GM12878 (cell line): ENCODE data around the gene MXRA7. TPM values are rescaled to one million over a fixed set of nuclear protein-coding genes. Genes with fewer than 3 reads are reported as not detected.

Experiments
- CHD4 ChIP-seq: fragments of 200-600 bp; sonication (generic); IDR thresholded peaks from 2 replicates; pipeline ENCODE4 v1.6.1; 2016; ENCODE audit warnings: mild to moderate bottlenecking
- CREB1 ChIP-seq: IDR thresholded peaks from 2 replicates; pipeline ENCODE4 v1.6.1; 2012; ENCODE audit warnings: low read depth, mild to moderate bottlenecking, inconsistent platforms
- DPF2 ChIP-seq: fragments of 450-650 bp; IDR thresholded peaks from 2 replicates; pipeline ENCODE4 v1.6.1; 2017; ENCODE audit warnings: mild to moderate bottlenecking
- FOXK2 ChIP-seq: fragments of 450-650 bp; IDR thresholded peaks from 2 replicates; pipeline ENCODE4 v1.6.1; 2017; ENCODE audit warnings: mild to moderate bottlenecking, moderate library complexity
- GABPA ChIP-seq: IDR thresholded peaks from 2 replicates; pipeline ENCODE4 v1.6.1; 2014; ENCODE audit warnings: antibody characterized with exemption, low read depth, mild to moderate bottlenecking, inconsistent platforms
- NBN ChIP-seq: fragments of 450-650 bp; IDR thresholded peaks from 2 replicates; pipeline ENCODE4 v1.6.1; 2016
- NR2C1 ChIP-seq: fragments of 450-650 bp; IDR thresholded peaks from 2 replicates; pipeline ENCODE4 v1.6.1; 2017; ENCODE audit warnings: antibody characterized with exemption, mild to moderate bottlenecking, moderate library complexity
- NR2F1 ChIP-seq: fragments of 450-650 bp; conservative IDR thresholded peaks from 2 replicates; pipeline ENCODE4 v1.6.1; 2017; ENCODE audit warnings: mild to moderate bottlenecking
- POLR2A ChIP-seq: IDR thresholded peaks from 2 replicates; pipeline ENCODE4 v1.6.1; 2011; ENCODE audit warnings: low read depth, mild to moderate bottlenecking, low read length
- RELA ChIP-seq: fragments of 450-650 bp; IDR thresholded peaks from 2 replicates; pipeline ENCODE4 v1.8.0; 2014; ENCODE audit warnings: borderline replicate concordance; ENCODE audit not compliant: partially characterized antibody
- SIX5 ChIP-seq: IDR thresholded peaks from 2 replicates; pipeline ENCODE4 v1.6.1; 2011; ENCODE audit warnings: mild to moderate bottlenecking, low read depth, low read length, moderate library complexity; ENCODE audit not compliant: severe bottlenecking
- TAF1 ChIP-seq: IDR thresholded peaks from 2 replicates; pipeline ENCODE4 v1.6.1; 2011; ENCODE audit warnings: mild to moderate bottlenecking, low read depth, low read length, borderline replicate concordance
- YBX1 ChIP-seq: fragments of 450-650 bp; IDR thresholded peaks from 2 replicates; pipeline ENCODE4 v1.6.1; 2016; ENCODE audit warnings: antibody characterized with exemption
- ZNF217 ChIP-seq: fragments of 450-650 bp; IDR thresholded peaks from 2 replicates; pipeline ENCODE4 v1.6.1; 2017; ENCODE audit warnings: antibody characterized with exemption, mild to moderate bottlenecking
- ZNF274 ChIP-seq: IDR thresholded peaks from one replicate; pipeline ENCODE4 v1.8.0; 2011; ENCODE audit not compliant: insufficient read length, insufficient read depth
- ZZZ3 ChIP-seq: IDR thresholded peaks from 2 replicates; pipeline ENCODE4 v1.6.1; 2011; ENCODE audit warnings: low read depth; ENCODE audit not compliant: control insufficient read depth, insufficient read length
- polyA plus RNA-seq, 11 experiments: library from polyadenylated mRNA; depleted of rRNA in 4 of 11; unstranded in 6 of 11; stranded (reverse) in 5 of 11; fragments of >200 nt; fragmentation: Nextera tagmentation in 4 of 11; fragmentation: Illumina TruSeq in 1 of 11; extraction: Ambion mirVana in 4 of 11; extraction: Trizol in 1 of 11; gene quantifications; 1 replicate in 1 of 11; 2 replicates in 10 of 11; pipeline versions ENCODE4 v1.2.1 to v1.2.3, GENCODE V29; 2011 to 2016; ENCODE audit warnings: inconsistent platforms in 2 of 11, missing spikeins in 2 of 11, low read depth in 1 of 11
- total RNA-seq, 4 experiments: library from RNA; depleted of rRNA in 3 of 4; stranded (reverse); fragments of >200 nt in 3 of 4; fragmentation: Illumina TruSeq in 1 of 4; extraction: Trizol in 1 of 4; gene quantifications; 2 replicates each; pipeline versions ENCODE4 v1.2.1 to v1.2.3, GENCODE V29; 2013 to 2021
- TF ChIP-seq, protein P1 (sequence below): fragments of 450-650 bp; IDR thresholded peaks from 2 replicates; pipeline ENCODE4 v1.6.1; 2017; ENCODE audit warnings: mild to moderate bottlenecking, moderate library complexity
- TF ChIP-seq, protein P2 (sequence below): IDR thresholded peaks from 2 replicates; pipeline ENCODE4 v1.6.1; 2012; ENCODE audit warnings: low read depth, low read length, improper control_type of control experiment
- TF ChIP-seq, protein P3 (sequence below): IDR thresholded peaks from 2 replicates; pipeline ENCODE4 v1.6.1; 2012; ENCODE audit warnings: low read depth, low read length, improper control_type of control experiment
- TF ChIP-seq, protein P4 (sequence below): fragments of 450-650 bp; IDR thresholded peaks from 2 replicates; pipeline ENCODE4 v1.6.1; 2016; ENCODE audit warnings: mild to moderate bottlenecking
- TF ChIP-seq, protein P5 (sequence below): fragments of 450-650 bp; formaldehyde crosslinking; IDR thresholded peaks from 2 replicates; pipeline ENCODE4 v1.4.0; 2020; ENCODE audit warnings: mild to moderate bottlenecking, moderate library complexity

The MXRA7 gene
- total and polyA plus RNA-seq, 10 of the 15 experiments (the other 5 are each of a cell fraction or from before 2014, with no cell fraction given), result 0.03 to 2.0 (median 0.33) TPM

DNA sequence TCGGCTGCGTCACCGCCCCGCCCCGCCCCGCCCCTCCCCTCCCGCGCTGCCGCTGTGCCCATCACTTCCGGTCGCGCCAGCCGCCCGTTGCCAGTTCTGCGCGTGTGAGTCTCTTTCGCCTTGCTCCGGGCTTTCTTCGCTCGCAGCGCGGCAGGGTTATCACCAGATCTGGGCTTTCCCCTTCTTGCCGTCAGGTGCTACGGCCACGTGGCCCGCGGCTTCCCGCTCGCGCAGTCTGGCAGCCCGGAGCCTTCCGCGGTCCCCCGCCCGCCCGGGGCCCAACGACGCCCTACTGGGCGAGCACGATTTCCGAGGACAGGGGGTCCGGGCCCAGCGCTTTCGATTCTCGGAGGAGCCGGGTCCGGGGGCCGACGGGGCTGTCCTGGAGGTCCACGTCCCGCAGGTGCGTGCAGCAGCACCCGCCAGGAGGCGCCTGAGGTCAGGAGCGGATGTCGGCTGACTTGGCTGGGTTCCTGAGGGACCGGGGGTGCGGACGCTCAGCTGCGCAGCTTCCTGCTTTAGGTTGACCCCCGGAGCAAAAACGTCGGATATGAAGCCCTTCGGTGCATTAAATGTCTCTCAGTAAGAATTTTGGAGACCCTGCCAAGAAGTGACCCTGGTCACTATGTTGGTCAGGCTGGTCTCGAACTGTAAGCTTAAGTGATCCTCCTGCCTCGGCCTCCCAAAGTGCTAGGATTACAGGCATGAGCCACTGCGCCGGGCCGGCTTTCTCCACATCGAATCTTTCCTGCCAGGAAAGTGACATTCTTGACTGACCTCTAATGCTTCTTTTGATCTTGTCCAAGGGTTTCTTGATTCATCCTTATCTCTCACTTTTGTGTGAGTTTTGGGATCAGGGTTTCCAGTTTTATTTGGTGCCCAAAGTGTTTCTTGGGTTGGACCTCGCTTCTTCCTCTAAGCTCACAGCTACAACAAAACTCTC, 16.3 kb upstream of the MXRA7 start, which contains the start of gene METTL23 (continued):
- TF ChIP-seq, protein P1, sequence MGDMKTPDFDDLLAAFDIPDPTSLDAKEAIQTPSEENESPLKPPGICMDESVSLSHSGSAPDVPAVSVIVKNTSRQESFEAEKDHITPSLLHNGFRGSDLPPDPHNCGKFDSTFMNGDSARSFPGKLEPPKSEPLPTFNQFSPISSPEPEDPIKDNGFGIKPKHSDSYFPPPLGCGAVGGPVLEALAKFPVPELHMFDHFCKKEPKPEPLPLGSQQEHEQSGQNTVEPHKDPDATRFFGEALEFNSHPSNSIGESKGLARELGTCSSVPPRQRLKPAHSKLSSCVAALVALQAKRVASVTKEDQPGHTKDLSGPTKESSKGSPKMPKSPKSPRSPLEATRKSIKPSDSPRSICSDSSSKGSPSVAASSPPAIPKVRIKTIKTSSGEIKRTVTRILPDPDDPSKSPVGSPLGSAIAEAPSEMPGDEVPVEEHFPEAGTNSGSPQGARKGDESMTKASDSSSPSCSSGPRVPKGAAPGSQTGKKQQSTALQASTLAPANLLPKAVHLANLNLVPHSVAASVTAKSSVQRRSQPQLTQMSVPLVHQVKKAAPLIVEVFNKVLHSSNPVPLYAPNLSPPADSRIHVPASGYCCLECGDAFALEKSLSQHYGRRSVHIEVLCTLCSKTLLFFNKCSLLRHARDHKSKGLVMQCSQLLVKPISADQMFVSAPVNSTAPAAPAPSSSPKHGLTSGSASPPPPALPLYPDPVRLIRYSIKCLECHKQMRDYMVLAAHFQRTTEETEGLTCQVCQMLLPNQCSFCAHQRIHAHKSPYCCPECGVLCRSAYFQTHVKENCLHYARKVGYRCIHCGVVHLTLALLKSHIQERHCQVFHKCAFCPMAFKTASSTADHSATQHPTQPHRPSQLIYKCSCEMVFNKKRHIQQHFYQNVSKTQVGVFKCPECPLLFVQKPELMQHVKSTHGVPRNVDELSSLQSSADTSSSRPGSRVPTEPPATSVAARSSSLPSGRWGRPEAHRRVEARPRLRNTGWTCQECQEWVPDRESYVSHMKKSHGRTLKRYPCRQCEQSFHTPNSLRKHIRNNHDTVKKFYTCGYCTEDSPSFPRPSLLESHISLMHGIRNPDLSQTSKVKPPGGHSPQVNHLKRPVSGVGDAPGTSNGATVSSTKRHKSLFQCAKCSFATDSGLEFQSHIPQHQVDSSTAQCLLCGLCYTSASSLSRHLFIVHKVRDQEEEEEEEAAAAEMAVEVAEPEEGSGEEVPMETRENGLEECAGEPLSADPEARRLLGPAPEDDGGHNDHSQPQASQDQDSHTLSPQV, result no peak
- TF ChIP-seq, protein P2, sequence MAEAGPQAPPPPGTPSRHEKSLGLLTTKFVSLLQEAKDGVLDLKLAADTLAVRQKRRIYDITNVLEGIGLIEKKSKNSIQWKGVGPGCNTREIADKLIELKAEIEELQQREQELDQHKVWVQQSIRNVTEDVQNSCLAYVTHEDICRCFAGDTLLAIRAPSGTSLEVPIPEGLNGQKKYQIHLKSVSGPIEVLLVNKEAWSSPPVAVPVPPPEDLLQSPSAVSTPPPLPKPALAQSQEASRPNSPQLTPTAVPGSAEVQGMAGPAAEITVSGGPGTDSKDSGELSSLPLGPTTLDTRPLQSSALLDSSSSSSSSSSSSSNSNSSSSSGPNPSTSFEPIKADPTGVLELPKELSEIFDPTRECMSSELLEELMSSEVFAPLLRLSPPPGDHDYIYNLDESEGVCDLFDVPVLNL, result no peak
- TF ChIP-seq DPF2 (peak; percentile 79), ZNF217 (no peak), POLR2A (peak; percentile 92), NBN (no peak), GABPA (peak; percentile 66), SIX5 (no peak), CREB1 (peak; percentile 31; the same call in 1 of the 2 replicates), ZNF274 (no peak), TAF1 (0 out of 2 replicates have a peak, but pooled peaks have one; percentile 68), NR2F1 (peak; percentile 79), FOXK2 (no peak; the same call in 1 of the 2 replicates), YBX1 (no peak), RELA (peak; percentile 72), ZZZ3 (no peak), CHD4 (no peak), NR2C1 (no peak)
- TF ChIP-seq, protein P3, sequence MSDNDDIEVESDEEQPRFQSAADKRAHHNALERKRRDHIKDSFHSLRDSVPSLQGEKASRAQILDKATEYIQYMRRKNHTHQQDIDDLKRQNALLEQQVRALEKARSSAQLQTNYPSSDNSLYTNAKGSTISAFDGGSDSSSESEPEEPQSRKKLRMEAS, result peak; percentile 93
- TF ChIP-seq, protein P4, sequence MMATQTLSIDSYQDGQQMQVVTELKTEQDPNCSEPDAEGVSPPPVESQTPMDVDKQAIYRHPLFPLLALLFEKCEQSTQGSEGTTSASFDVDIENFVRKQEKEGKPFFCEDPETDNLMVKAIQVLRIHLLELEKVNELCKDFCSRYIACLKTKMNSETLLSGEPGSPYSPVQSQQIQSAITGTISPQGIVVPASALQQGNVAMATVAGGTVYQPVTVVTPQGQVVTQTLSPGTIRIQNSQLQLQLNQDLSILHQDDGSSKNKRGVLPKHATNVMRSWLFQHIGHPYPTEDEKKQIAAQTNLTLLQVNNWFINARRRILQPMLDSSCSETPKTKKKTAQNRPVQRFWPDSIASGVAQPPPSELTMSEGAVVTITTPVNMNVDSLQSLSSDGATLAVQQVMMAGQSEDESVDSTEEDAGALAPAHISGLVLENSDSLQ, result peak; percentile 17; the same call in 1 of the 2 replicates
- TF ChIP-seq, protein P5, sequence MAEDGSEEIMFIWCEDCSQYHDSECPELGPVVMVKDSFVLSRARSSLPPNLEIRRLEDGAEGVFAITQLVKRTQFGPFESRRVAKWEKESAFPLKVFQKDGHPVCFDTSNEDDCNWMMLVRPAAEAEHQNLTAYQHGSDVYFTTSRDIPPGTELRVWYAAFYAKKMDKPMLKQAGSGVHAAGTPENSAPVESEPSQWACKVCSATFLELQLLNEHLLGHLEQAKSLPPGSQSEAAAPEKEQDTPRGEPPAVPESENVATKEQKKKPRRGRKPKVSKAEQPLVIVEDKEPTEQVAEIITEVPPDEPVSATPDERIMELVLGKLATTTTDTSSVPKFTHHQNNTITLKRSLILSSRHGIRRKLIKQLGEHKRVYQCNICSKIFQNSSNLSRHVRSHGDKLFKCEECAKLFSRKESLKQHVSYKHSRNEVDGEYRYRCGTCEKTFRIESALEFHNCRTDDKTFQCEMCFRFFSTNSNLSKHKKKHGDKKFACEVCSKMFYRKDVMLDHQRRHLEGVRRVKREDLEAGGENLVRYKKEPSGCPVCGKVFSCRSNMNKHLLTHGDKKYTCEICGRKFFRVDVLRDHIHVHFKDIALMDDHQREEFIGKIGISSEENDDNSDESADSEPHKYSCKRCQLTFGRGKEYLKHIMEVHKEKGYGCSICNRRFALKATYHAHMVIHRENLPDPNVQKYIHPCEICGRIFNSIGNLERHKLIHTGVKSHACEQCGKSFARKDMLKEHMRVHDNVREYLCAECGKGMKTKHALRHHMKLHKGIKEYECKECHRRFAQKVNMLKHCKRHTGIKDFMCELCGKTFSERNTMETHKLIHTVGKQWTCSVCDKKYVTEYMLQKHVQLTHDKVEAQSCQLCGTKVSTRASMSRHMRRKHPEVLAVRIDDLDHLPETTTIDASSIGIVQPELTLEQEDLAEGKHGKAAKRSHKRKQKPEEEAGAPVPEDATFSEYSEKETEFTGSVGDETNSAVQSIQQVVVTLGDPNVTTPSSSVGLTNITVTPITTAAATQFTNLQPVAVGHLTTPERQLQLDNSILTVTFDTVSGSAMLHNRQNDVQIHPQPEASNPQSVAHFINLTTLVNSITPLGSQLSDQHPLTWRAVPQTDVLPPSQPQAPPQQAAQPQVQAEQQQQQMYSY, result no peak
